Adipocyte (in vitro differentiated cells): ENCODE measurements around the gene SLC27A4.

Source experiments
- DNase-seq: peaks from one replicate; pipeline ENCODE4 v3.0.0-alpha.2; 2015; ENCODE audit warnings: low read depth
- H3K27me3 ChIP-seq: replicated peaks from 2 replicates; pipeline ENCODE4 v1.7.0; 2013; ENCODE audit warnings: mild to moderate bottlenecking, low read length, moderate library complexity; ENCODE audit not compliant: control insufficient read depth, insufficient read depth
- H3K36me3 ChIP-seq: 2 replicates; pipeline ENCODE4 v1.7.0; 2013; ENCODE audit warnings: low read length, mild to moderate bottlenecking, moderate library complexity; ENCODE audit not compliant: control insufficient read depth, insufficient read depth, severe bottlenecking
- H3K4me1 ChIP-seq: 2 replicates; pipeline ENCODE4 v1.7.0; 2013; ENCODE audit warnings: mild to moderate bottlenecking, low read length, moderate library complexity; ENCODE audit not compliant: control insufficient read depth, insufficient read depth
- H3K4me3 ChIP-seq: 2 replicates; pipeline ENCODE4 v1.7.0; 2013; ENCODE audit warnings: mild to moderate bottlenecking, low read length, moderate library complexity
- H3K9ac ChIP-seq: 2 replicates; pipeline ENCODE4 v1.7.0; 2013; ENCODE audit warnings: mild to moderate bottlenecking, low read length, moderate library complexity
- H3K9me3 ChIP-seq: 2 replicates; pipeline ENCODE4 v1.7.0; 2013; ENCODE audit warnings: mild to moderate bottlenecking, low read length, moderate library complexity; ENCODE audit not compliant: control insufficient read depth

Gene SLC27A4

GRCh38 chr9:128394379-128395168 is 54.2 kb downstream of the SLC27A4 start:
- Histone ChIP-seq H3K9me3 (no peaks in the 10 kb centered on the region), H3K9ac (no peak overlapping the region), H3K27me3 (peaks cover 2% of the 10 kb centered on the region), H3K4me1 (peaks cover 6% of the 10 kb centered on the region), H3K4me3 (no peak overlapping the region), H3K36me3 (peaks cover 19% of the 10 kb centered on the region)
- DNase-seq, result no peak

DNA sequence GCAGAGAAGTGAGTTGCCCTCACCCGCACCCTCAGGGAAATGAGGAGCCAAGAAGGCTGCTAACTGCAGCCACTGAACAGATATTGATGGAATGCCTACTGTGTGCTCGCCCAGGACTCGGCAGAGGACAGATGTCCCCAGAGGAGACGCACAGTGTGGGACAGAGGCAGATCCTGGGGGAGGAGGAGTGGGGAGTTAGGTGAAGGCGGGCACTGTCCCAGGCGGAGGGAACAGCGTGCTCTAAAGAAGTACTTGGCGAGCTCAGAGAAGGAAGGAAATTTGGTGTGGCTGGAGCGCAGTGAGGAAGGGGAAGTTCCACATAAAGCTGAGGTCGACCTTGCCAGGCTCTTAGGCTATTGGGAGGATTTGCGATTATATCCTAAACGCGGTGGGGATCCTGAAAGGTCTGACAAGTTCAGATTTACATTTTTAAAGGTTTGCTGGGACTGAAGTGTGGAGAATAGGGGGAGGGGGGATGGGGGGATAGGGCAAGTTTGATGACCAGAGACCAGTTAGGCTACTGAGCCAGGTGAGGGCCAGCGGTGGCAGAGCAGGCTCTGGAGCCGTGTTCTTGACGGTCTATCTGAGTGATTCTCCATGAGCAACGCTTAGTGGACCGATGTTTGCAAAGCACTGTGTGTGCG is 56.8 kb downstream of the SLC27A4 start:
- Histone ChIP-seq H3K4me3 (no peak overlapping the region), H3K27me3 (peaks cover 4% of the 10 kb centered on the region), H3K4me1 (peaks cover 6% of the 10 kb centered on the region), H3K9ac (no peak overlapping the region), H3K36me3 (no peaks in the 10 kb centered on the region), H3K9me3 (no peaks in the 10 kb centered on the region)
- DNase-seq, result peak; percentile 34

DNA sequence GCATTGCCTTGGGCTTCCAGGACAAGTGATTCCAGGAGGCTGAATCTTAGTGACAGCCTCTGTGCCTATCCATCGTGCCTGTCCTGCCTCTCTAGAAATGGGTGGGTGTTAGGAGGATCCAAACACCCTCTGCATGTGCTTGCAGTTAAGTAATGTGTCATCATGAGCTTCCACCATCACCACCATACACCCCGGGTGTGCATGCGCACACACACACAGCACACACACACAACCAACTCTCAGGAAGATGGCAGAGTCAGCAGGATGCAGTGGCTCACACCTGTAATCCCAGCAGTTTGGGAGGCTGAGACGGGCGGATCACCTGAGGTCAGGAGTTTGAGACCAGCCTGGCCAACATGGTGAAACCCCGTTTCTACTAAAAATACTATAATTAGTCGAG is 57.5 kb downstream of the SLC27A4 start:
- Histone ChIP-seq H3K27me3 (peaks cover 4% of the 10 kb centered on the region), H3K36me3 (no peaks in the 10 kb centered on the region), H3K9me3 (no peaks in the 10 kb centered on the region), H3K4me1 (peaks cover 6% of the 10 kb centered on the region), H3K9ac (no peak overlapping the region), H3K4me3 (no peak overlapping the region)
- no peak for DNase-seq

DNA sequence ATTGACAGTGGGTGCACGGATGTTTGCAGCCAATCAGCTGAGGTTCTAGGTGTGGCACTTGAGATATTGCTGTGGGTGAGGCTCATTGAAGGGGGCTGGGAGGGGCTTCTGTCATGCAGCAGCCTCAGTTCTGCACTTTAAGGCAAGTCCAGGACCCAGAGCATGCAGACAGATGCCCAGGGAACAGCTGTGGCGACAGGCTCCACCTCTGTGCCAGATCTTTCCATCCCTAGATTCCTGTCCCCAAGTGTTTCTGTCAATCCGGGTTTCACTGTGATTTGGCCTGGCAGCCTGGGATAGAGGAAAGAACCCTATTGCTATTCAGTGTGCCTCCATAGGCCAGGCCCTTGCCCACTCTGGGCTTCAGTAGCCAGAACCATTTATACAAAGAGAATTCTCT is 59.5 kb downstream of the SLC27A4 start:
- H3K9me3 ChIP-seq, result no peaks in the 10 kb centered on the region
- H3K36me3 ChIP-seq, result no peaks in the 10 kb centered on the region
- H3K9ac ChIP-seq, result no peak overlapping the region
- peaks cover 4% of the 10 kb centered on the region for H3K27me3 ChIP-seq
- H3K4me1 ChIP-seq, result peaks cover 6% of the 10 kb centered on the region
- no peak for DNase-seq
- H3K4me3 ChIP-seq, result no peak overlapping the region

DNA sequence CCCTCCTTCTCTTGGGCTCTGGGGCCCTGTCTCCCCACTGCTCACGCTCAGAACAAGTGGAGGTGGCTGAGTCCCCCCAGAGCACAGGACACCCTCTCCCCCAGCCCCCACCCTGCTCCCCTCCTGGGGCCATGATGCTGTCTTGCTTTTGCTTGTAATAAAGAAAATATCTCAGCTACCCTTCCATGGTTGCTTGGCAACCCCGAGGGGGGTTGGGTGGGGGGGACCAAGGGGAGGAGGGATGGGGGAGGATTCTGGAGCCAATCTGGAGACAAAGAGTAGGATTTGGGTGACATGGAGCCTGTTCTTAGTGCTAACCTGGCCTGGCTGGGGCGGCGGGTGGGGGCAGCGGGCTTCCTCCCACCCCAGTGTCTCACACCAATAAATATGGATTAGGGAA is 64.2 kb downstream of the SLC27A4 start:
- no peak overlapping the region for H3K9ac ChIP-seq
- H3K36me3 ChIP-seq, result no peaks in the 10 kb centered on the region
- no peaks in the 10 kb centered on the region for H3K9me3 ChIP-seq
- DNase-seq, result no peak
- peaks cover 3% of the 10 kb centered on the region for H3K27me3 ChIP-seq
- peaks cover 6% of the 10 kb centered on the region for H3K4me1 ChIP-seq
- H3K4me3 ChIP-seq, result no peak overlapping the region

DNA sequence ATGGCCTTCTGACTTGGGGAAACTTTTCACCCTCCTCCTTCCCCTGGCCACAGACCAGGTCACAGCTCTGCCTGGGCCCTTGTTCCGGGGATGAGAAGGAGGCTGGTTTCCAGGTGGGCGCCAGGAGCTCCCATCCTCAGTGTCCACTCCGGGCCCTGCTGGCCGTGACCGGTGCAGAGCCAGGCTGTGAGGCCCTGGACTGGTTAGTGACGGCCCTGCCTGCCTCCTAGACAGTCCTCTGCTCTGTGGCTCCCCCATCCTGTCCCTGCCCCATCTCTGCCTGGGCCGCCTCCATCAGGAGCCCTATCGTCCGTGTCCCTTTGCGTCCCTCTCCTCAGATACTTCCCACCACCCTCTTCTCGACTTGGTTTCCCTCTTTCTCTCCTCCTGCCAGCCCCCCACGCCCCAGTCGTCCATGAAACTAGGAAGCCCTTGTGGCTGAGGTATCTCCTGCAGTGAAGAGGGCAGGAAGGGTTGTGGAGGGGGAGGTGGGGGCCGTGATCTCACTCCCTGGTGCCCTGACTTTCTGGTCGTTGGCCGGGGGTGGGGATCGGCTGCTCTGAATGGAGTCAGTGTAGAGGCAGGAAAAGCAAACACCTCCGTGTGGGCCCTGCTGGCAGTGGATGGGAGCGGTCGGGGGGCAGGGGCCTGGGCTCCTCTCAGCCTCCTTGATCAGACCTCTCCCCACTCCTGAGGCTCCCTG is 64.9 kb downstream of the SLC27A4 start:
- no peaks in the 10 kb centered on the region for H3K27me3 ChIP-seq
- no peak overlapping the region for H3K9ac ChIP-seq
- no peak overlapping the region for H3K4me3 ChIP-seq
- H3K36me3 ChIP-seq, result no peaks in the 10 kb centered on the region
- no peak for DNase-seq
- H3K9me3 ChIP-seq, result no peaks in the 10 kb centered on the region
- peaks cover 6% of the 10 kb centered on the region for H3K4me1 ChIP-seq

DNA sequence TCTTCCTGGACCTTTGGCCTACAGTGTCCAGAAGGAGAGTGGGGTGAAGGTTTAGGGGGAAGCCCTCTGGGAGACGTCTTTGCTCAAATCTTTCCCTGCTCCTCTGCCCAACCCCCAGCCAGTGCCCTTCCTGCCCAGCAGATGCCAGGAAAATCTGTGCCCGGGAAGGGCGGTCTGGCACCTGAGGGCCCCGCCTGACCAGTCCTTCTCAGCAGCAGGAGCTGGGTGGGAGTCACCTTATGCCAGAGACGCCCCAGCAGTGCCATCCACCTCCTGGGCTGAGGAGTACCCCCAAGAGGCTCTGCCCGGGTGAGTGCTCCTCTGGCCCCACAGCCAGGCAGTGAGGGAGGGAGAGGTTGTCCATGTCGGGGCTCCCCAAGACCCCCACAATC is 65.4 kb downstream of the SLC27A4 start:
- H3K36me3 ChIP-seq, result no peaks in the 10 kb centered on the region
- H3K9ac ChIP-seq, result no peak overlapping the region
- H3K4me3 ChIP-seq, result no peak overlapping the region
- DNase-seq, result no peak
- H3K9me3 ChIP-seq, result no peaks in the 10 kb centered on the region
- H3K4me1 ChIP-seq, result peaks cover 6% of the 10 kb centered on the region
- H3K27me3 ChIP-seq, result no peaks in the 10 kb centered on the region

DNA sequence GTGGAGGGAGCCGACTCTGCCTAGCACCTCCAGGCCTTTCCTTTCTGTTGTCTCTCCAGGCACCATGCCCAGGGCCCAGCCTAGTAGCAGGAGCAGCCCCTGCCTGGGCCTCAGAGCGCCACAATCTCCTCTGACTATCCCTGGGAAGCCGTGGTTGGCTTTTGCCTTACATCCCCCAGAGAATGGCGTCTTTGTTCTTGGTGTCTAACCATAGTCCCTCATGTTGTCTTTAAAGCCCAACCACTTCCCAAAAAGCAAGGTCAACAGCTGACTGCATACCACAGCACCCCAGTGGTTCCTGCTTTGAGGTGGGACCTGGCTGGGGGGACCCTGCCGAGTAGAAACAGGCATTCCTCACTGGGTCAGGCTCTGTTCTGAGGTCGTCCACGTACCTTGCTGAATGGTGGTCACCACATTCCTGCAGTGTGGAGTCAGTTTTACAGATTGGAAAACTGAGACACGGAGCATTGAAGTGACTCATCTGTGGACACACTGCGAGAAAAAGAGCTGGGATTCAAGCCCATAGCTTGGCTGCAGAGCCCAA is 66.6 kb downstream of the SLC27A4 start:
- no peak for DNase-seq
- Histone ChIP-seq H3K9ac (no peak overlapping the region), H3K4me1 (peaks cover 6% of the 10 kb centered on the region), H3K9me3 (no peaks in the 10 kb centered on the region), H3K4me3 (no peak overlapping the region), H3K27me3 (no peaks in the 10 kb centered on the region), H3K36me3 (no peaks in the 10 kb centered on the region)

DNA sequence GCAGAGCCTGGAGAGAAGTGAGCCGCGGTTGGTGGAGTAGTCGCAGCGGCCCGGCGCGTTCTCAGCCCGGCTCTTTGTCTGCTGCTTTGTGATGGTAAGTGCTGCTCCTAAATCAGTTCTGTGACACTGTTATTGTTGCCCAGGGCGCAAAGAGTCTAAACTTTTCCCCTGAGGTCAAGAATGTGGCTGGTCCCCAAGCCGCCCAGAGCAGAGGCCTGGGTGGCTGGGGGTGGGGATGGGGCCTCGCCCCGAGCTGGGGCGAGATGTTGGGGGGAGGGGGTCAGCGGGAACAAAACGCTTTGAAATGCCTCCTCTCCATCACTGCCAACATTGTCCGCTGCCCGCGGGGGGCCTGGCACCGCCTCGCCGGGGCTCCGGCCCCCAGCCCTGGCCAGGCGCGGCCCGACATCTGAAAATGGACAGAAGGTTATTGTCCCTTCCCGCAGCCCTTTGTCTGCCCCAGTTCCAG is 68.7 kb downstream of the SLC27A4 start:
- Histone ChIP-seq H3K9me3 (no peaks in the 10 kb centered on the region), H3K36me3 (no peaks in the 10 kb centered on the region), H3K4me3 (no peak overlapping the region), H3K27me3 (no peaks in the 10 kb centered on the region), H3K9ac (no peak overlapping the region), H3K4me1 (peaks cover 6% of the 10 kb centered on the region)
- DNase-seq, result no peak

DNA sequence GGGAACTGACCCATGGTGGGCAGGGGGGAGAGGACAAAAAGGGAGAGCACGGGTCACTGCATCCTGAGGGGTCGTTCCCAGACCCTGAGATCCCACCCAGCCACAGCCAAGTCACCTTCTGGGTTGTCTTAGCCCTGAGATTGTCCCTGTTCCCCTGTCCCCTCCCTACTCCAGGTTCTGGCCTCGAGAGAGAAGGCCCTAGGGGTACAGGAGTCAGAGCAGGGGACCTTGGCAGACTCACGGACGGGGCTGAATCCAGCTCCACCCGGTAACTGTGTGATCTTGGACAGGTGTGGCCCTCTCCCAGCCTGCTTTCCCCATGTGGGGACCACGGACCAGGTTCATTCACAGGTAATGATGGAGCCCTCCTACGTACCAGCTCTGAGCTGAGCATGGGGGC is 69.1 kb downstream of the SLC27A4 start:
- no peak overlapping the region for H3K9ac ChIP-seq
- H3K4me3 ChIP-seq, result no peak overlapping the region
- H3K4me1 ChIP-seq, result peaks cover 6% of the 10 kb centered on the region

GRCh38 chr9:128409978-128410377 is 69.7 kb downstream of the SLC27A4 start:
- H3K9ac ChIP-seq, result no peak overlapping the region
- H3K4me3 ChIP-seq, result no peak overlapping the region
- no peaks in the 10 kb centered on the region for H3K36me3 ChIP-seq
- H3K4me1 ChIP-seq, result peaks cover 6% of the 10 kb centered on the region
- peaks cover 6% of the 10 kb centered on the region for H3K27me3 ChIP-seq
- H3K9me3 ChIP-seq, result no peaks in the 10 kb centered on the region
- DNase-seq, result peak; percentile 34

More for the DNA sequence above, 69.1 kb downstream of the SLC27A4 start:
- no peaks in the 10 kb centered on the region for H3K36me3 ChIP-seq
- no peaks in the 10 kb centered on the region for H3K9me3 ChIP-seq
- H3K27me3 ChIP-seq, result peaks cover under 1% of the 10 kb centered on the region
- no peak for DNase-seq
